C4-2B (cell line): ENCODE measurements around the gene C2CD2.

Experiments
- H3K27ac ChIP-seq: fragments of 450-650 bp; 2 replicates; pipeline ENCODE4 v1.5.1; 2017
- ZFX ChIP-seq: fragments of 450-650 bp; IDR thresholded peaks from 2 replicates; pipeline ENCODE4 v1.6.1; 2017
- TF ChIP-seq, protein P1 (sequence below): fragments of 450-650 bp; conservative IDR thresholded peaks from 2 replicates; pipeline ENCODE4 v1.5.1; 2017; ENCODE audit warnings: mild to moderate bottlenecking

Gene C2CD2

DNA sequence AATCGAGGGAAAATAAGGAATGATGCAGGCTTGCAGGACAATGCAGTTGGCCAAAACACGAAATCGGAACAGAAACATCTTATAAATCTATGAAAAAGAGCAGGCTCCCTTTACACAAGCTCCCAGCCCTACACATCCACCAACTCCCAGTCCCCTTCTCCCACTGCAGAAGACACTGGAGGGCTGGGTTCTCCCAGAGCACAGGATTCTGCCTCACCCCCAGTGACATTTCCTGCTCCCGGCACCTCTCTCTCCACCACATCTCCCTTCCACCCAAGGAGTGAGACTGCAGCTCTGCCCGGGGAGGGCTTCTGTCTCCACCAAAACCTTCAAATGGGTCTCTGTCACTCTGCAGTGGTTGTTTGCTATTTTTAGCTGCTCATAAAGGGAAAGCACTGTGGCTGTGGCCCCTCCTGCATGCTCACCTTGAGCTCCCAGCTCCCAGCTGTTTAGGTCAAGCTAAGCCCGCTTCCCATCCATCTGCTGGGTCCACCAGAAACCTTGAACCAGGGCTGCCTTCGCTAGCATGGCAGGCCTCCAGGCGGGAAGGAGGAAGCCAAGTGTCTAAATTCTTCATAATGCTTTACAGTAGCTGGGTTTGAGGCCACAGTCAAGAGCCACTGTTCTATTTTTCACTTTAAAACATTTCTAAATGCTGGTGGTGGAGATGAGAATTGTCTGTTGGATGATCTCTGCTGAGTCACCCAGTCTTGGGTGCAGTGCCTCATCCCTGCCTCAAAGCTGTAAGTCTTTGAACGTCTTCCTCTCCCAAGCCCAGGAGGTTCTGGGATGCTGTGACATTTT, 3.3 kb upstream of the C2CD2 start:
- H3K27ac ChIP-seq: peak overlapping the region; percentile 87; the same call in 1 of the 2 replicates
- TF ChIP-seq, protein P1, sequence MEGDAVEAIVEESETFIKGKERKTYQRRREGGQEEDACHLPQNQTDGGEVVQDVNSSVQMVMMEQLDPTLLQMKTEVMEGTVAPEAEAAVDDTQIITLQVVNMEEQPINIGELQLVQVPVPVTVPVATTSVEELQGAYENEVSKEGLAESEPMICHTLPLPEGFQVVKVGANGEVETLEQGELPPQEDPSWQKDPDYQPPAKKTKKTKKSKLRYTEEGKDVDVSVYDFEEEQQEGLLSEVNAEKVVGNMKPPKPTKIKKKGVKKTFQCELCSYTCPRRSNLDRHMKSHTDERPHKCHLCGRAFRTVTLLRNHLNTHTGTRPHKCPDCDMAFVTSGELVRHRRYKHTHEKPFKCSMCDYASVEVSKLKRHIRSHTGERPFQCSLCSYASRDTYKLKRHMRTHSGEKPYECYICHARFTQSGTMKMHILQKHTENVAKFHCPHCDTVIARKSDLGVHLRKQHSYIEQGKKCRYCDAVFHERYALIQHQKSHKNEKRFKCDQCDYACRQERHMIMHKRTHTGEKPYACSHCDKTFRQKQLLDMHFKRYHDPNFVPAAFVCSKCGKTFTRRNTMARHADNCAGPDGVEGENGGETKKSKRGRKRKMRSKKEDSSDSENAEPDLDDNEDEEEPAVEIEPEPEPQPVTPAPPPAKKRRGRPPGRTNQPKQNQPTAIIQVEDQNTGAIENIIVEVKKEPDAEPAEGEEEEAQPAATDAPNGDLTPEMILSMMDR: no peak
- TF ChIP-seq ZFX: no peak

DNA sequence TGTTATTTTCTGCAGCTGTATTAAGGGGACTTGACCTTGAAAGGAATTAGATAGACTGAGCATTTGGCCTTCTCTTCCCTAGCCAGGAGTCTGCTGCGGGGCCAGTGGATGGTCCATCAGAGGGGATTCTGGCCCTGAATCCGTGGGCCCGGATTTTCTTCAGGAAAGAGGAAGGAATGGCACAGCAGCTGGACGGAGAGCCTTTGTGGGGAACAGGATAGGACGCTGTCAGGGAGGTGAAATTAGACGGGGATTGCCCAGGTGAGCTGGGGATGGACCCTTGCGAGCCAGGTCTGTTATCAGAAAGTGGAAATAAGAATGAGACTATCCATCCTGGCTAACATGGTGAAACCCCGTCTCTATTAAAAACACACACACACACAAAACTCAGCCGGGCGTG, 1.7 kb upstream of the C2CD2 start:
- no peak for TF ChIP-seq ZFX
- TF ChIP-seq, protein P1: no peak
- peak overlapping the region; percentile 87 for H3K27ac ChIP-seq

DNA sequence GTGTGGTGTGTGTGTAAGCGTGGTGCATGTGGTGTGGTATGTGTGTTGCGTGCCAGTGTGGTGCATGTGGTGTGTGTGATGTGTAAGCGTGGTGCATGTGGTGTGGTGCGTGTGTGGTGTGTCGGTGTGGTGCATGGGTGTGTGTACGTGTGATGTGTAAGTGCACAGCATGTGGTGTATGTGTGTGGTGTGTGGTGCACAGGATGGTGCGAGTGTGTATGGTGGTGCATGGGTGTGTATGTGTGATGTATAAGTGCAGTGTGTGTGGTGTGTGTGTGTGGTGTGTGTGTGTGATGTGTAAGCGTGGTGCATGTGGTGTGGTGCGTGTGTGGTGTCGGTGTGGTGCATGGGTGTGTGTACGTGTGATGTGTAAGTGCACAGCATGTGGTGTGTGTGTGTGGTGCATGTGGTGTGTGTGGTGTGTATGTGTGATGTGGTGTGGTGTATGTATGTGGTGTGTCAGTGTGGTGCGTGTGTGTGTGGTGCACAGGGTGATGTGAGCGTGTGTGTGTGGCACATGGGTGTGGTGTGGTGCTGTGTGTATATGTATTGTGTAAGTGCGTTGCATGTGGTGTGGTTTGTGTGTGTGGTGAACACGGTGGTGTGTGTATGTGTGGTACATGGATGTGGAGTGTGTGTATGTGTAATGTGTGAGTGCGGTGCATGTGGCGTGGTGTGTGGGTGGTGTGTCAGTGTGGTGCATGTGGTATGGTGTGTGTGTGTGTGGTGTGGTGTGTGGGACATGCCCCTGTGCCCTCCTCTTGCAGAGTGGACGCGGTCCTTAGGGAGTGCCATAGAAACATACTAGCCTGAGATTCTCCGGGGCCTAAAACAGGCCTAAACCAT, 1.1 kb upstream of the C2CD2 start:
- H3K27ac ChIP-seq: peak overlapping the region; percentile 87
- TF ChIP-seq, protein P1: no peak
- TF ChIP-seq ZFX: no peak

DNA sequence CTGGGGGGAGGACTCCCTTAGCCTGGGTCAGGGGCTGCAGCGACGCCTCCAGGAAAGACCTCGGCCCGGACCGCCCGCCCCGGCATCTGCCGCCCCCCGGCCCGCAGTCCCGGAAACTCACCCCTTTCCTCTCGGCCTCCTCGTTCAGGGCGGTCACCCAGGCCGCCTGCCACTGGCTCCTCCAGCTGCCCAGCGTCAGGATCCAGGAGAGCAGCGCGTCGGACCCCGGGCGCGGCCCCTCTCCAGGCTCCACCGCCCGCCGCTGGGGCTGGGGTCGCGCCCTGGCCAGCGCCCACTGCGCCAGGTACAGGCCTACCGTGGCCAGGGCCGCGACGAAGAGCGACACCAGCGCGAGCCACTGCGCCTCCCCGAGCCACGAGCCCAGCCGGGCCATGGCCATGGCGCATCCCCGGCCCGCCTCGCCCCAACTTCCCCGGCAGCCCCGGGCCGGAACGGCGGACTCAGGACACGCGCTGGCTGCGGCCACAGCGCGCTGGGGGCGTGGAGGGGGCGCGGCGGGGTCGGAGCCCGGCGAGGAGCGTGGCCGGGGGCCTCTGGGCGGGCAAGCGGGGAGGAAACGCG, 478 bp downstream of the C2CD2 start:
- peak; percentile 83 for TF ChIP-seq ZFX
- TF ChIP-seq, protein P1: no peak

DNA sequence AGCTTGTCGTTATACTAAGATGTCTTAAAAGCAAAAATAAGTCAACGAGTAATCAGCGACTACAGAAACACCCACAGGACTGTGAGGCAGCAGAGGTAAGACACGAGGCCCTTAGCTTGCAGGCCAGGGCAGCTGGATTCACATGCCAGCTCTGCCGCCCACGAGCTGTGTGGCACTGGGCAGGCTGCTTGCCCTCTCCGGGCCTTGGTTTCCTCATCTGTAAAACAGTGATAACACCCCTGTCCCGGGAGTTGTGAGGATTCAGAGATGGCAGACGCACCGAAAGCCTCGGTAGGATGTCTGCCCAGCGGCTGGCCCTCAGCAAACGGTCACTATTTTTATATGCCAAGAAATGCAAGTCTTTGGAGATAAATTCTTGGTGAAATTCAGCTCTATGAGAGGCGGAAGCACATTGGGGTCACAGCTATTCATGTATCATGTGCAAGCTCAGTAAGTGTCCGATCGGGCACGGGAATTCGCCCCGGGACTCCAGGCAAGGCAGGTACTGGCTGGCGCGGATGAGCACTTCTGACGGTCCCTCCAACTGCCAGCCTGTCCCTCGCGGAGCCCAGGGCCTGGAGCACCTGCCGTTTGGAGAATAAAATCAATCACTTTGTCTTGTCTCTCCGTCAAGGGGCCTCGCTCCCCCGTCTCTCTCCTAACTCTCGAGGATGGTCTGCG, 1.1 kb downstream of the C2CD2 start:
- H3K27ac ChIP-seq: peak overlapping the region; percentile 87
- TF ChIP-seq ZFX: no peak
- TF ChIP-seq, protein P1: no peak

More for the DNA sequence above, 478 bp downstream of the C2CD2 start:
- peak overlapping the region; percentile 87 for H3K27ac ChIP-seq

DNA sequence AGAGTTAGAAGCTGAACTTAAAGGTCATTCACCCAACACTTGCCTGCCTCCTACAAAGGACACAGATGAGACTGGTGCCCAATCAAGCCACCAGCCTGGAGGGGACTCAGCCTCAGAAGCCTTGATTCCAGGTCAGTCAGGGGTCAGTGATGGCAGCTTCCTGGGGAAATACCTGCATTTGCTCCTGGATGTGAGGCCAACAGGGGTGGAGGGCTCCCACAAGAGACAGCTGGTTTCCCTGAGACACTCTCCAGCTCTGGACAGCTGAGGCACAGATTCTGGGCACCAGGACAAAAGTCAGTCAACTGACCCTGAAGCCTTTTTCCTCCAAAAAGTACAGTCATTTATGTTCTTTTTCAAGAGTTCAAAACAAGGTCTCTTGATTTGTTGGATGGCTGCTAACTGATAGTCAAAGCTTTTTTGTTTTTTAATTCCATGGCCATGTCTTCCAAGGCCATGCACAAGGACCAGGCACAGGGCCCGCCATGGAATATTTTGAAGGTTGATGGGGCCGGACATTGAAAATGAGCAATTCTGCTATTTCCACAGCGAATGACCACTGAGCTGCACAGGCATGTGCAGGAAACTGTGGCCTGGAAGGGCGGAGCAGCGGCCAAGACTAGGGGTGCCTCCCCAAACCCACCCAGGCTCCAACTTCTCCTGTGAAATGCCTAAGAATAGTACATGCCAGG, 1.8 kb downstream of the C2CD2 start:
- H3K27ac ChIP-seq: no peak overlapping the region
- TF ChIP-seq, protein P1: no peak
